ENCODE measurements around the gene CEMIP. TPM values are rescaled to one million over a fixed set of nuclear protein-coding genes. Genes with fewer than 3 reads are reported as not detected.

The CEMIP gene
- total RNA-seq, 4 donors from 2014 or later = 0.27 to 0.32 TPM; not detected in 2

DNA sequence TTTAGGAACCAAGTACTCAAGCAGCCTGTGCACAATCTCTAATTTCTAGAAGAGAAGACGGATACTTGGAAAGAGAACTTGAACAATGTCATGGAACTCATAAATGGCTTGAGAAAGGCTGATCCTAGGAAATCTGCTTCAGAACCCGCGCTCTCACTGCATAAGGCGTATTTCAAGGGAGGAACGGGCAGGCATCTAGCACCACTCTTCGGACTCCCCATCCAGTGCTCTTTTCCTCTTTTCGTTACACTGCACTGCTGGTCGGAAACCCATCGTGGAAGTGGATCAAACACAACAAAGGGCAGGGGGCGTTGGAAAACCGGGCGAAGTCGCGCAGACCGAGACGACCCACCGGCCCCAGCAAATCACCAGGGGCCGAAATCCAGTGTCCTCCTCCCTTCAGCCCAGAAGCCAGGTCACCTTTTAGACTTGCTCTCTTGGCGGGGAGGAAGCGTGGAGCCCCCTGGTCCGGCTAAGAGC is 221.0 kb downstream of the CEMIP start:
- Histone ChIP-seq H3K27me3 (no peaks in the 10 kb centered on the region), H3K4me1 (peaks cover 0 to 42% (median 23%) of the 10 kb centered on the region in 4 donors), H3K27ac (peak overlapping the region; percentile 93 to 99 (median 96)), H3K36me3 (no peaks in the 10 kb centered on the region), H3K9me3 (peaks cover 0 to 4% of the 10 kb centered on the region in 2 donors), H3K4me3 (peak overlapping the region; percentile 74 to 97 (median 81))
- 2% methylated on average over 21 of the region's 21 CpGs; no CpG with 5 or more reads in 1 of the 2 donors for WGBS, 2 donors (ENCODE audit: low coverage in 1 of 2)
- DNase-seq = no peak
- in situ Hi-C loops (cut with MboI; ENCODE audit: low pct_ligation_motif_present in 1 of 4, low pct_unique_long_range_greater_than_20kb in 1 of 4, low sequenced_read_pairs in 3 of 4) = no loop called here
- TF ChIP-seq EP300 (IDR thresholded peaks at IDR 0.05; ENCODE audit: low read depth) = no peak
- TF ChIP-seq, protein P1, sequence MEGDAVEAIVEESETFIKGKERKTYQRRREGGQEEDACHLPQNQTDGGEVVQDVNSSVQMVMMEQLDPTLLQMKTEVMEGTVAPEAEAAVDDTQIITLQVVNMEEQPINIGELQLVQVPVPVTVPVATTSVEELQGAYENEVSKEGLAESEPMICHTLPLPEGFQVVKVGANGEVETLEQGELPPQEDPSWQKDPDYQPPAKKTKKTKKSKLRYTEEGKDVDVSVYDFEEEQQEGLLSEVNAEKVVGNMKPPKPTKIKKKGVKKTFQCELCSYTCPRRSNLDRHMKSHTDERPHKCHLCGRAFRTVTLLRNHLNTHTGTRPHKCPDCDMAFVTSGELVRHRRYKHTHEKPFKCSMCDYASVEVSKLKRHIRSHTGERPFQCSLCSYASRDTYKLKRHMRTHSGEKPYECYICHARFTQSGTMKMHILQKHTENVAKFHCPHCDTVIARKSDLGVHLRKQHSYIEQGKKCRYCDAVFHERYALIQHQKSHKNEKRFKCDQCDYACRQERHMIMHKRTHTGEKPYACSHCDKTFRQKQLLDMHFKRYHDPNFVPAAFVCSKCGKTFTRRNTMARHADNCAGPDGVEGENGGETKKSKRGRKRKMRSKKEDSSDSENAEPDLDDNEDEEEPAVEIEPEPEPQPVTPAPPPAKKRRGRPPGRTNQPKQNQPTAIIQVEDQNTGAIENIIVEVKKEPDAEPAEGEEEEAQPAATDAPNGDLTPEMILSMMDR (IDR thresholded peaks at IDR 0.05) = no peak
- TF ChIP-seq POLR2AphosphoS5 (IDR thresholded peaks at IDR 0.05) = no peak
- TF ChIP-seq POLR2A (IDR thresholded peaks at IDR 0.05) = no peak
- intact Hi-C loops (cut with DNase I; ENCODE audit: low total_unique reads) = no loop called here

DNA sequence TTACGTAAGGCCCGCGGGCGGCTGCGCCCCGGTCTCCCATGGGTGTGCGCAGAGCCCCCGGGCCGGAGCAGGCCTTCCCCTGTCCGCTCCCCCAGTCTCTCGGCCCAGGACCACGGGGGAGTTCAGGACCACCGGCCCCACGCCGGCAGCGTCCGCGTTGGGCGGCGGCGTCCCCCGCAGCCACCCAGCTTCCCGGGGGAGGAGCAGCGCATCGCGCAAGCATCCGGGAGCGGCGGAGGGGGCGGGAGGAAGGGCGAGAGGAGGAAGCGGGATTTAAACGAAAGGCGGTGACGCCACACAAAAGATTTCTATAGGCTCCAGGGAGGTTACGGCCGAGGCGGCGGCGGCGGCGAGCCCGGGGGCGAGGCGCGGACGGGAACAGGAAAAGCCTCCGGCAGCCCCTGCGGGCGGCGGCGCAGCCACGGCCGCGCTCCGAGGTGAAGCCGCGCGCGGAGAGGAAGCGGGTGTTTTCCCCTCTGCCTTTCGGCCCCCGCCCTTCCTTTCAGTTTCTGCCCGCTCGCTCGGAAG is 221.5 kb downstream of the CEMIP start, which contains the start of gene TLNRD1:
TLNRD1 (plus strand) TSS at position 300 of the 528 bp plus-strand sequence. CDS start 1,349 bp downstream, outside the sequence.
- intact Hi-C loops (cut with DNase I; ENCODE audit: low total_unique reads) (no loop called here), in situ Hi-C loops (cut with MboI; ENCODE audit: low pct_ligation_motif_present in 1 of 4, low pct_unique_long_range_greater_than_20kb in 1 of 4, low sequenced_read_pairs in 3 of 4) (no loop called here)
- 0 to 1% methylated on average over 2 to 52 of the region's 66 CpGs for WGBS, 2 donors (ENCODE audit: low coverage in 1 of 2)
- TF ChIP-seq, protein P1 (IDR thresholded peaks at IDR 0.05) = no peak
- TF ChIP-seq EP300 (IDR thresholded peaks at IDR 0.05; ENCODE audit: low read depth) = no peak
- TF ChIP-seq POLR2AphosphoS5 (IDR thresholded peaks at IDR 0.05) = peak; percentile 98 to 99 (median 98)
- TF ChIP-seq POLR2A (IDR thresholded peaks at IDR 0.05) = peak; percentile 98
- peak; percentile 94 for DNase-seq
- no peaks in the 10 kb centered on the region for H3K36me3 ChIP-seq
- H3K4me3 ChIP-seq = peak within 1 kb of the TSS; percentile 74 to 97 (median 81)
- H3K4me1 ChIP-seq = peaks cover 0 to 47% (median 24%) of the 10 kb centered on the region in 4 donors
- no peaks in the 10 kb centered on the region for H3K27me3 ChIP-seq
- H3K9me3 ChIP-seq = peaks cover 0 to 4% of the 10 kb centered on the region in 2 donors
- H3K27ac ChIP-seq = peak within 1 kb of the TSS; percentile 93 to 99 (median 96)

Small RNAs within 50 kb of the gene (small RNA-seq; reads per million reads assigned to genes)
- gene MIR4514 (0 reads per million in 4 donors), gene MIR549A (0 reads per million in 4 donors)

Other genes starting within 250 kb of the CEMIP start
- gene ABHD17C, start 84.1 kb upstream of the CEMIP start, total RNA-seq = 10 to 100 TPM; 41.0 to 96.0 (median 72.5) TPM
- gene MESD, start 210.4 kb downstream of the CEMIP start, total RNA-seq = 10 to 100 TPM; 15.8 to 39.3 (median 19.2) TPM
- 10 to 100 TPM; 20.8 to 57.2 (median 28.2) TPM for gene TLNRD1, start 221.6 kb downstream of the CEMIP start, total RNA-seq

Measured in transverse colon (tissue), 4 donors.